HepG2 (cell line): Measurements from ENCODE around the gene ZKSCAN4. TPM values are rescaled to one million over a fixed set of nuclear protein-coding genes. Genes with fewer than 3 reads are reported as not detected.

Experiments used
- ARNT2 ChIP-seq: sonication (generic); formaldehyde crosslinking; IDR thresholded peaks from 2 replicates; pipeline ENCODE4 v1.8.0; 2022; ENCODE audit warnings: mild to moderate bottlenecking, low read depth, missing genetic modification reagents, moderate library complexity
- EZH2 ChIP-seq: conservative IDR thresholded peaks from 2 replicates; pipeline ENCODE4 v1.6.1; 2012; ENCODE audit warnings: mild to moderate bottlenecking, low read depth, low read length, moderate library complexity
- HOXA7 ChIP-seq: sonication (generic); formaldehyde crosslinking; IDR thresholded peaks from 2 replicates; pipeline ENCODE4 v1.8.1; 2022; ENCODE audit warnings: mild to moderate bottlenecking, missing genetic modification reagents, moderate library complexity
- MATR3 ChIP-seq: sonication (generic); formaldehyde crosslinking; IDR thresholded peaks from 2 replicates; pipeline ENCODE4 v1.4.0; 2020; ENCODE audit warnings: missing genetic modification reagents
- MIXL1 ChIP-seq: IDR thresholded peaks from 2 replicates; pipeline ENCODE4 v1.6.1; 2016
- MYC ChIP-seq: sonication (generic); formaldehyde crosslinking; IDR thresholded peaks from 2 replicates; pipeline ENCODE4 v1.9.0; 2021; ENCODE audit warnings: missing genetic modification reagents, borderline replicate concordance
- NFKB2 ChIP-seq: sonication (generic); formaldehyde crosslinking; IDR thresholded peaks from 2 replicates; pipeline ENCODE4 v1.4.0; 2020; ENCODE audit warnings: missing genetic modification reagents, borderline replicate concordance
- PRMT3 ChIP-seq: sonication (generic); formaldehyde crosslinking; IDR thresholded peaks from 2 replicates; pipeline ENCODE4 v1.8.1; 2022; ENCODE audit warnings: low read depth, mild to moderate bottlenecking, moderate library complexity, missing genetic modification reagents, borderline replicate concordance
- PRPF4 ChIP-seq: fragments of 200-400 bp; formaldehyde crosslinking; IDR thresholded peaks from 2 replicates; pipeline ENCODE4 v1.6.1; 2016; ENCODE audit warnings: low read length, low read depth; ENCODE audit not compliant: poor library complexity, severe bottlenecking
- RAD21 ChIP-seq: fragments of 450-650 bp; formaldehyde crosslinking; IDR thresholded peaks from 2 replicates; pipeline ENCODE4 v1.5.0; 2020; ENCODE audit warnings: mild to moderate bottlenecking
- SIX1 ChIP-seq: sonication (generic); formaldehyde crosslinking; IDR thresholded peaks from 2 replicates; pipeline ENCODE4 v1.4.0; 2020; ENCODE audit warnings: missing genetic modification reagents, borderline replicate concordance
- SRSF4 ChIP-seq: fragments of 200-400 bp; formaldehyde crosslinking; IDR thresholded peaks from one replicate; pipeline ENCODE4 v1.6.1; 2018; ENCODE audit warnings: mild to moderate bottlenecking, low read depth, low read length, moderate library complexity; ENCODE audit not compliant: poor library complexity, severe bottlenecking
- SRY ChIP-seq: sonication (generic); formaldehyde crosslinking; IDR thresholded peaks from 2 replicates; pipeline ENCODE4 v1.8.0; 2022; ENCODE audit warnings: mild to moderate bottlenecking, missing genetic modification reagents
- ZNF674 ChIP-seq: sonication (generic); formaldehyde crosslinking; IDR thresholded peaks from 2 replicates; pipeline ENCODE4 v1.5.0; 2020; ENCODE audit warnings: low read depth, mild to moderate bottlenecking, missing genetic modification reagents
- polyA plus RNA-seq, 8 experiments: library from polyadenylated mRNA; depleted of rRNA in 3 of 8; stranded (reverse) in 7 of 8; unstranded in 1 of 8; fragments of >200 nt; fragmentation: Illumina TruSeq in 4 of 8; extraction: Trizol in 4 of 8; gene quantifications; 2 replicates each; pipeline versions ENCODE4 v1.2.1 to v1.2.3, GENCODE V29; 2011 to 2016; ENCODE audit warnings: low read depth in 4 of 8, missing spikeins in 1 of 8, mixed read lengths in 1 of 8; ENCODE audit not compliant: insufficient read depth in 1 of 8
- total RNA-seq, 5 experiments: library from RNA; depleted of rRNA; stranded (reverse); fragments of >200 nt; fragmentation: Illumina TruSeq; extraction: Trizol; gene quantifications; 2 replicates each; pipeline ENCODE4 v1.2.3, GENCODE V29; 2016; ENCODE audit warnings: low read depth in 1 of 5
- TF ChIP-seq, protein P1 (sequence below): sonication (generic); formaldehyde crosslinking; IDR thresholded peaks from 2 replicates; pipeline ENCODE4 v1.4.0; 2020; ENCODE audit warnings: mild to moderate bottlenecking, missing genetic modification reagents
- TF ChIP-seq, protein P2 (sequence below): sonication (generic); formaldehyde crosslinking; IDR thresholded peaks from 2 replicates; pipeline ENCODE4 v1.5.1; 2020; ENCODE audit warnings: mild to moderate bottlenecking, missing genetic modification reagents, borderline replicate concordance
- TF ChIP-seq, protein P3 (sequence below): sonication (generic); formaldehyde crosslinking; IDR thresholded peaks from 2 replicates; pipeline ENCODE4 v1.9.0; 2022; ENCODE audit warnings: missing genetic modification reagents, mild to moderate bottlenecking, borderline replicate concordance

ZKSCAN4 gene
- total and polyA plus RNA-seq, 2 of the 13 experiments (the other 11 are each of a cell fraction or from before 2014, with no cell fraction given): 2.9 to 7.8 TPM

DNA sequence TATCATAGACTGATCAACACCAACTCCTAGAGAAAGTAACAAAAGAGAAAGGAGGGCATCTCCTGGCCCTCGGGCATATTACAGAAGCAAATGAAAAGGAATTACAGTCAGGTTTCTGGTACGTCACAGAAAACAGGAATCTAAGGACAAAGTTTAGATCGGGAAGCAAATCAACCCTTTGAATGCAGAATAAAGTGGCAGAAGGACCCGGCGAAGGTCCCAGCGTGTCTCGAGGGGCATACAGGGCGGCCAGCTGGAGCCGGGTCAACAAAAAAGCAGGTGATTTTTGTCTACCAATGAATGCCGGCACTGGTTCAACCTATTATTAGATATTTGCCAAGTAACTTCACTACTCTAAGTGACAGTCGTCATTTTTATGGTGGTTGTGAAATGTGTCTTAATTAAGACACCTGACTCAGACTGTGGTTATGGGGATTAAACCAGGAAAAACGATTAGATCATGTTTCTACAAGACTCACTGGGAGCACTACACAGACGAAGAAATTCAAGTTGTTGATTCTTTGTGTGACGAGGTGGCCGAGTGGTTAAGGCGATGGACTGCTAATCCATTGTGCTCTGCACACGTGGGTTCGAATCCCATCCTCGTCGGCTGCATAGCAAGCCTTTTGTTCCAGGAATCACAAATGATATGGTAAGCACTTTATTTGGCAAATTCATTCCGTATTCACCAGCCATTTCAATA, 39.4 kb downstream of the ZKSCAN4 start (continued):
- no peak for TF ChIP-seq RAD21 (CRISPR knock-in tag)
- TF ChIP-seq MYC: peak; percentile 62
- no peak for TF ChIP-seq EZH2
- TF ChIP-seq MATR3: no peak
- no peak for TF ChIP-seq SRY
- TF ChIP-seq, protein P1, sequence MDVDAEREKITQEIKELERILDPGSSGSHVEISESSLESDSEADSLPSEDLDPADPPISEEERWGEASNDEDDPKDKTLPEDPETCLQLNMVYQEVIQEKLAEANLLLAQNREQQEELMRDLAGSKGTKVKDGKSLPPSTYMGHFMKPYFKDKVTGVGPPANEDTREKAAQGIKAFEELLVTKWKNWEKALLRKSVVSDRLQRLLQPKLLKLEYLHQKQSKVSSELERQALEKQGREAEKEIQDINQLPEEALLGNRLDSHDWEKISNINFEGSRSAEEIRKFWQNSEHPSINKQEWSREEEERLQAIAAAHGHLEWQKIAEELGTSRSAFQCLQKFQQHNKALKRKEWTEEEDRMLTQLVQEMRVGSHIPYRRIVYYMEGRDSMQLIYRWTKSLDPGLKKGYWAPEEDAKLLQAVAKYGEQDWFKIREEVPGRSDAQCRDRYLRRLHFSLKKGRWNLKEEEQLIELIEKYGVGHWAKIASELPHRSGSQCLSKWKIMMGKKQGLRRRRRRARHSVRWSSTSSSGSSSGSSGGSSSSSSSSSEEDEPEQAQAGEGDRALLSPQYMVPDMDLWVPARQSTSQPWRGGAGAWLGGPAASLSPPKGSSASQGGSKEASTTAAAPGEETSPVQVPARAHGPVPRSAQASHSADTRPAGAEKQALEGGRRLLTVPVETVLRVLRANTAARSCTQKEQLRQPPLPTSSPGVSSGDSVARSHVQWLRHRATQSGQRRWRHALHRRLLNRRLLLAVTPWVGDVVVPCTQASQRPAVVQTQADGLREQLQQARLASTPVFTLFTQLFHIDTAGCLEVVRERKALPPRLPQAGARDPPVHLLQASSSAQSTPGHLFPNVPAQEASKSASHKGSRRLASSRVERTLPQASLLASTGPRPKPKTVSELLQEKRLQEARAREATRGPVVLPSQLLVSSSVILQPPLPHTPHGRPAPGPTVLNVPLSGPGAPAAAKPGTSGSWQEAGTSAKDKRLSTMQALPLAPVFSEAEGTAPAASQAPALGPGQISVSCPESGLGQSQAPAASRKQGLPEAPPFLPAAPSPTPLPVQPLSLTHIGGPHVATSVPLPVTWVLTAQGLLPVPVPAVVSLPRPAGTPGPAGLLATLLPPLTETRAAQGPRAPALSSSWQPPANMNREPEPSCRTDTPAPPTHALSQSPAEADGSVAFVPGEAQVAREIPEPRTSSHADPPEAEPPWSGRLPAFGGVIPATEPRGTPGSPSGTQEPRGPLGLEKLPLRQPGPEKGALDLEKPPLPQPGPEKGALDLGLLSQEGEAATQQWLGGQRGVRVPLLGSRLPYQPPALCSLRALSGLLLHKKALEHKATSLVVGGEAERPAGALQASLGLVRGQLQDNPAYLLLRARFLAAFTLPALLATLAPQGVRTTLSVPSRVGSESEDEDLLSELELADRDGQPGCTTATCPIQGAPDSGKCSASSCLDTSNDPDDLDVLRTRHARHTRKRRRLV (CRISPR knock-in tag): no peak
- TF ChIP-seq ARNT2 (CRISPR knock-in tag): no peak
- no peak for TF ChIP-seq PRPF4
- no peak for TF ChIP-seq ZNF674 (CRISPR knock-in tag)
- TF ChIP-seq, protein P2, sequence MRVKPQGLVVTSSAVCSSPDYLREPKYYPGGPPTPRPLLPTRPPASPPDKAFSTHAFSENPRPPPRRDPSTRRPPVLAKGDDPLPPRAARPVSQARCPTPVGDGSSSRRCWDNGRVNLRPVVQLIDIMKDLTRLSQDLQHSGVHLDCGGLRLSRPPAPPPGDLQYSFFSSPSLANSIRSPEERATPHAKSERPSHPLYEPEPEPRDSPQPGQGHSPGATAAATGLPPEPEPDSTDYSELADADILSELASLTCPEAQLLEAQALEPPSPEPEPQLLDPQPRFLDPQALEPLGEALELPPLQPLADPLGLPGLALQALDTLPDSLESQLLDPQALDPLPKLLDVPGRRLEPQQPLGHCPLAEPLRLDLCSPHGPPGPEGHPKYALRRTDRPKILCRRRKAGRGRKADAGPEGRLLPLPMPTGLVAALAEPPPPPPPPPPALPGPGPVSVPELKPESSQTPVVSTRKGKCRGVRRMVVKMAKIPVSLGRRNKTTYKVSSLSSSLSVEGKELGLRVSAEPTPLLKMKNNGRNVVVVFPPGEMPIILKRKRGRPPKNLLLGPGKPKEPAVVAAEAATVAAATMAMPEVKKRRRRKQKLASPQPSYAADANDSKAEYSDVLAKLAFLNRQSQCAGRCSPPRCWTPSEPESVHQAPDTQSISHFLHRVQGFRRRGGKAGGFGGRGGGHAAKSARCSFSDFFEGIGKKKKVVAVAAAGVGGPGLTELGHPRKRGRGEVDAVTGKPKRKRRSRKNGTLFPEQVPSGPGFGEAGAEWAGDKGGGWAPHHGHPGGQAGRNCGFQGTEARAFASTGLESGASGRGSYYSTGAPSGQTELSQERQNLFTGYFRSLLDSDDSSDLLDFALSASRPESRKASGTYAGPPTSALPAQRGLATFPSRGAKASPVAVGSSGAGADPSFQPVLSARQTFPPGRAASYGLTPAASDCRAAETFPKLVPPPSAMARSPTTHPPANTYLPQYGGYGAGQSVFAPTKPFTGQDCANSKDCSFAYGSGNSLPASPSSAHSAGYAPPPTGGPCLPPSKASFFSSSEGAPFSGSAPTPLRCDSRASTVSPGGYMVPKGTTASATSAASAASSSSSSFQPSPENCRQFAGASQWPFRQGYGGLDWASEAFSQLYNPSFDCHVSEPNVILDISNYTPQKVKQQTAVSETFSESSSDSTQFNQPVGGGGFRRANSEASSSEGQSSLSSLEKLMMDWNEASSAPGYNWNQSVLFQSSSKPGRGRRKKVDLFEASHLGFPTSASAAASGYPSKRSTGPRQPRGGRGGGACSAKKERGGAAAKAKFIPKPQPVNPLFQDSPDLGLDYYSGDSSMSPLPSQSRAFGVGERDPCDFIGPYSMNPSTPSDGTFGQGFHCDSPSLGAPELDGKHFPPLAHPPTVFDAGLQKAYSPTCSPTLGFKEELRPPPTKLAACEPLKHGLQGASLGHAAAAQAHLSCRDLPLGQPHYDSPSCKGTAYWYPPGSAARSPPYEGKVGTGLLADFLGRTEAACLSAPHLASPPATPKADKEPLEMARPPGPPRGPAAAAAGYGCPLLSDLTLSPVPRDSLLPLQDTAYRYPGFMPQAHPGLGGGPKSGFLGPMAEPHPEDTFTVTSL: peak; percentile 11; the same call in 1 of the 2 replicates
- TF ChIP-seq SIX1 (CRISPR knock-in tag): peak; percentile 49; the same call in 1 of the 2 replicates
- TF ChIP-seq, protein P3, sequence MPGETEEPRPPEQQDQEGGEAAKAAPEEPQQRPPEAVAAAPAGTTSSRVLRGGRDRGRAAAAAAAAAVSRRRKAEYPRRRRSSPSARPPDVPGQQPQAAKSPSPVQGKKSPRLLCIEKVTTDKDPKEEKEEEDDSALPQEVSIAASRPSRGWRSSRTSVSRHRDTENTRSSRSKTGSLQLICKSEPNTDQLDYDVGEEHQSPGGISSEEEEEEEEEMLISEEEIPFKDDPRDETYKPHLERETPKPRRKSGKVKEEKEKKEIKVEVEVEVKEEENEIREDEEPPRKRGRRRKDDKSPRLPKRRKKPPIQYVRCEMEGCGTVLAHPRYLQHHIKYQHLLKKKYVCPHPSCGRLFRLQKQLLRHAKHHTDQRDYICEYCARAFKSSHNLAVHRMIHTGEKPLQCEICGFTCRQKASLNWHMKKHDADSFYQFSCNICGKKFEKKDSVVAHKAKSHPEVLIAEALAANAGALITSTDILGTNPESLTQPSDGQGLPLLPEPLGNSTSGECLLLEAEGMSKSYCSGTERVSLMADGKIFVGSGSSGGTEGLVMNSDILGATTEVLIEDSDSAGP (CRISPR knock-in tag): peak; percentile 15; the same call in 1 of the 2 replicates
- TF ChIP-seq PRMT3: 0 out of 2 replicates have a peak, but pooled peaks have one; percentile 38
- TF ChIP-seq NFKB2 (CRISPR knock-in tag): no peak
- TF ChIP-seq MIXL1 (CRISPR knock-in tag): peak; percentile 83; the same call in 1 of the 2 replicates
- TF ChIP-seq HOXA7 (CRISPR knock-in tag): no peak
- TF ChIP-seq SRSF4: no peak
